Upper lobe of left lung (tissue), 6 donors: ENCODE data around the gene UGT2A3. TPM values are rescaled to one million over a fixed set of nuclear protein-coding genes. Genes with fewer than 3 reads are reported as not detected.

Experiments used
- ATAC-seq, 2 donors: fragments of 200-7000 bp; cut with Tn5 transposase; one replicate each; pipeline ENCODE4 v1.9.1; 2022; ENCODE audit warnings: mild to moderate bottlenecking in 2 of 2, moderate library complexity in 2 of 2; ENCODE audit not compliant: low FRiP score in 2 of 2
- DNase-seq, 2 donors: peaks; one replicate each; pipeline ENCODE4 v3.0.0-alpha.2; 2019 to 2020
- H3K27ac ChIP-seq, 4 donors: fragments of 200-600 bp; sonication (generic); one replicate each; pipeline ENCODE4 v1.5.1; 2016 to 2019
- H3K27me3 ChIP-seq, 4 donors: fragments of 200-600 bp; sonication (generic); one replicate each; pipeline ENCODE4 v1.5.1; 2017 to 2019
- H3K36me3 ChIP-seq, 4 donors: fragments of 200-600 bp; sonication (generic); one replicate each; pipeline ENCODE4 v1.5.1; 2016 to 2019
- H3K4me1 ChIP-seq, 4 donors: fragments of 200-600 bp; sonication (generic); one replicate each; pipeline ENCODE4 v1.5.1; 2018 to 2019
- H3K4me3 ChIP-seq, 4 donors: fragments of 200-600 bp; sonication (generic); one replicate each; pipeline ENCODE4 v1.5.1; 2017 to 2019; ENCODE audit warnings: mild to moderate bottlenecking in 2 of 4, moderate library complexity in 1 of 4
- H3K9me3 ChIP-seq, 4 donors: fragments of 200-600 bp; sonication (generic); one replicate each; pipeline ENCODE4 v1.5.1; 2018 to 2019
- EP300 ChIP-seq, 4 donors: sonication (generic); formaldehyde crosslinking; IDR thresholded peaks; one replicate each; pipeline ENCODE4 v1.5.1; 2017; ENCODE audit warnings: antibody characterized with exemption in 4 of 4, control low read depth in 2 of 4
- POLR2A ChIP-seq, 4 donors: fragments of 450-650 bp; IDR thresholded peaks; one replicate each; pipeline ENCODE4 v1.5.1; 2016 to 2017; ENCODE audit warnings: antibody characterized with exemption in 4 of 4, mild to moderate bottlenecking in 2 of 4
- POLR2AphosphoS5 ChIP-seq, 2 donors: sonication (generic); formaldehyde crosslinking; IDR thresholded peaks; one replicate each; pipeline ENCODE4 v1.5.1; 2017; ENCODE audit warnings: antibody characterized with exemption in 2 of 2
- WGBS, 2 donors: methylation state at CpG; one replicate each; pipeline ENCODE4 v1.1.5; 2017 to 2018; 5-methylcytosine and 5-hydroxymethylcytosine counted together
- total RNA-seq, 6 donors: library from RNA; depleted of rRNA in 4 of 6; stranded (reverse); fragments of >200 nt in 4 of 6; gene quantifications; one replicate each; pipeline versions ENCODE4 v1.1.0 to v1.2.1, GENCODE V29; 2016 to 2021
- TF ChIP-seq, protein P1 (sequence below), 6 experiments: fragments of 450-650 bp in 4 of 6; fragments of 200-600 bp in 2 of 6; sonication (generic) in 2 of 6; IDR thresholded peaks; one replicate each; pipeline ENCODE4 v1.5.1; 2016 to 2019; ENCODE audit warnings: antibody characterized with exemption in 6 of 6
- donor health status: DM: no; HTN: no; CAD: no; lungs with moderate emphysema.
- donor health status: DM: no; HTN: yes; CAD: no; lungs with severe emphysema.

UGT2A3 gene
- total RNA-seq, 6 donors from 2014 or later, result 0.11 TPM; not detected in 5

DNA sequence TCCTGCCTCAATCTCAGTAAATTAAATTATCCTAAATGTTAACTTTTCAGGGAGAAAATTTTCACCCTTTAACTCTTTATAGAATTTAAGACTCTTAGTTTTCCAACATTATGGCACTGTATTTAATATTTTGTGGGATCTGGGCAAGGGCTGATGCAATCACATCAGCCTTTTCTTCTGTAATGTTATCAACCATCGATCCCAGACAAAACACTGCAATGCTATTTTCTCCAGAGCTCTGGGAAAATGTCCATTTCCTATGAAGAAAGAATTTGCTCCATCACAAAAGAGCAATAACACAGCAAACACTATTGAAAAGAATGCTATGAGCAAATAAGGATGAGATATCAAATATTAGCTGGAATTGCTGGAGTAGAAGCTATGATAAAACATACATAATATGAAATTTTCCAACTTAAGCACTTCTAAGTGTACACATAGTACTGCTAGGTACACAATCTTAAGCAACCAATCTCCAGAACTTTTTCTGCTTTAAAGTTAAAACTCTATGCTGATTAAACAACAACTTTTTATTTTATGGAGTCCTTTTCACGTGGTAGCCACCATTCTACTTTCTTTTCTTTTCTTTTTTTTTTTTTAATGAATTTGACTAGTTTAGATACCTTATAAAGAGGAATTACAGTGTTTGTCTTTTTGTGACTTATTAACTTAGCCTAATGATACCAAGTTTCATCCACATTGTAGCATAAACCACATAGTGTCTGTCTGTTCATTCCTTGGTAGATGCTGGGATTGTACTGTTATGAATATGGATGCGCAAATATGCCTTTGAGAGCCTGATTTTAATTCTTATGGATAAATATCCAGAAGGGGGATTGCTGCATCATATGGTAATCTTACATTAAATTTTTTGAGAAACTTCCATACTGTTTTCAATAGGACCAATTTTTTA, 43.6 kb downstream of the UGT2A3 start:
- no peaks in the 10 kb centered on the region for H3K9me3 ChIP-seq
- H3K4me3 ChIP-seq, result no peak overlapping the region
- DNase-seq (no peak), ATAC-seq (no peak)
- no peak overlapping the region for H3K27ac ChIP-seq
- 56 to 58% methylated on average over 3 of the region's 3 CpGs for WGBS, 2 donors
- H3K36me3 ChIP-seq, result no peaks in the 10 kb centered on the region
- no peaks in the 10 kb centered on the region for H3K27me3 ChIP-seq
- H3K4me1 ChIP-seq, result peaks cover 0 to 4% (median 0%) of the 10 kb centered on the region in 4 donors
- TF ChIP-seq EP300 (IDR thresholded peaks at IDR 0.05), result no peak
- no peak for TF ChIP-seq POLR2AphosphoS5 (IDR thresholded peaks at IDR 0.05)
- TF ChIP-seq, protein P1, sequence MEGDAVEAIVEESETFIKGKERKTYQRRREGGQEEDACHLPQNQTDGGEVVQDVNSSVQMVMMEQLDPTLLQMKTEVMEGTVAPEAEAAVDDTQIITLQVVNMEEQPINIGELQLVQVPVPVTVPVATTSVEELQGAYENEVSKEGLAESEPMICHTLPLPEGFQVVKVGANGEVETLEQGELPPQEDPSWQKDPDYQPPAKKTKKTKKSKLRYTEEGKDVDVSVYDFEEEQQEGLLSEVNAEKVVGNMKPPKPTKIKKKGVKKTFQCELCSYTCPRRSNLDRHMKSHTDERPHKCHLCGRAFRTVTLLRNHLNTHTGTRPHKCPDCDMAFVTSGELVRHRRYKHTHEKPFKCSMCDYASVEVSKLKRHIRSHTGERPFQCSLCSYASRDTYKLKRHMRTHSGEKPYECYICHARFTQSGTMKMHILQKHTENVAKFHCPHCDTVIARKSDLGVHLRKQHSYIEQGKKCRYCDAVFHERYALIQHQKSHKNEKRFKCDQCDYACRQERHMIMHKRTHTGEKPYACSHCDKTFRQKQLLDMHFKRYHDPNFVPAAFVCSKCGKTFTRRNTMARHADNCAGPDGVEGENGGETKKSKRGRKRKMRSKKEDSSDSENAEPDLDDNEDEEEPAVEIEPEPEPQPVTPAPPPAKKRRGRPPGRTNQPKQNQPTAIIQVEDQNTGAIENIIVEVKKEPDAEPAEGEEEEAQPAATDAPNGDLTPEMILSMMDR (IDR thresholded peaks at IDR 0.05), result no peak
- no peak for TF ChIP-seq POLR2A (IDR thresholded peaks at IDR 0.05)

DNA sequence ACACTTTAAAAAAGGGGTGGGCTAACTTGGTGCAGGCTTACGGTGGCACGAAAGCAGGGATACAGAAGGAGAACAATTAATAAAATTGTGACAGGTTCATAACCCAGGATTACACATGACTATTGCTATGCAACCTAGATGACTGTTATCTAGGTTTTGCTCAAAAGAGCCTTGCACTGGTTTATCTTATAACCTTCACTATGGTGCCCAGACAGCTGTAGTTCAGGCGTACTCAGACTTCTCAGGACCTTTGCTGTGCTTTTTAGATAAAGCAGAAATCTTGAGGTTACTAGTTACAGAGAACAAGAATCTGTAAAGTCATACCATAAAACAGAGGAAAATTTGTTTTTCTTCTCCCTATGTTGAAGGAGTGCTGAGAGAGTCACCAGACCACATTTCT, 44.4 kb downstream of the UGT2A3 start:
- ATAC-seq, result no peak
- TF ChIP-seq, protein P1 (IDR thresholded peaks at IDR 0.05), result no peak
- TF ChIP-seq POLR2AphosphoS5 (IDR thresholded peaks at IDR 0.05) (no peak), EP300 (IDR thresholded peaks at IDR 0.05) (no peak), POLR2A (IDR thresholded peaks at IDR 0.05) (no peak)
- 71 to 80% methylated on average over 3 of the region's 3 CpGs for WGBS, 2 donors

DNA sequence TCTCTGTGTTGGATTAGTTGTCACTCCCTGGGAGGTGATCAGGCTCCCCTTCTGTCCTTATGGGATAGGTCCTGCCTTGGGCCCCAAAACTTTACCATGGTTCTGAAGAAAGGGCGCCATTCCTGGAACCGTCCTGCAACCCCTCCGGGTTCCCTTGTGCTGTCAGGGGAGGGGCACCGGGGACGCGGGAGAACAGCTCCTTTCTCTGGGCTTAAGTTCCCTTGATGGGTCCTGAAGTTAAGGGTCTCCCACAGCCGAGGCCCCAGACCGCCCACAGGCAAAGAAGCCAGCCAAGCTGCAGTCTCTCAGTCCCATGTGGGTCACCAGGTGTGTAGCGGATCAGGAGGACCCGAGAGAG, 44.8 kb downstream of the UGT2A3 start:
- Histone ChIP-seq H3K27me3 (no peaks in the 10 kb centered on the region), H3K4me1 (peaks cover 0 to 4% (median 0%) of the 10 kb centered on the region in 4 donors), H3K36me3 (no peaks in the 10 kb centered on the region), H3K4me3 (peak overlapping the region in 3 of 4 donors; percentile 14 to 34 (median 30)), H3K9me3 (no peaks in the 10 kb centered on the region), H3K27ac (peak overlapping the region in 3 of 4 donors; percentile 58 to 71 (median 62))
- DNase-seq (peak in 1 of 2 donors; percentile 17), ATAC-seq (peak in 1 of 2 donors; percentile 35)
- TF ChIP-seq POLR2AphosphoS5 (IDR thresholded peaks at IDR 0.05) (no peak), POLR2A (IDR thresholded peaks at IDR 0.05) (no peak), EP300 (IDR thresholded peaks at IDR 0.05) (no peak)
- TF ChIP-seq, protein P1 (IDR thresholded peaks at IDR 0.05), result no peak
- WGBS, 2 donors, result 74% methylated on average over 10 of the region's 10 CpGs; no CpG with 5 or more reads in 1 of the 2 donors

More for the DNA sequence above, 44.4 kb downstream of the UGT2A3 start:
- no peaks in the 10 kb centered on the region for H3K36me3 ChIP-seq
- no peaks in the 10 kb centered on the region for H3K27me3 ChIP-seq
- H3K9me3 ChIP-seq, result no peaks in the 10 kb centered on the region
- H3K4me1 ChIP-seq, result peaks cover 0 to 4% (median 0%) of the 10 kb centered on the region in 4 donors
- no peak overlapping the region for H3K4me3 ChIP-seq
- DNase-seq, result no peak
- no peak overlapping the region for H3K27ac ChIP-seq

DNA sequence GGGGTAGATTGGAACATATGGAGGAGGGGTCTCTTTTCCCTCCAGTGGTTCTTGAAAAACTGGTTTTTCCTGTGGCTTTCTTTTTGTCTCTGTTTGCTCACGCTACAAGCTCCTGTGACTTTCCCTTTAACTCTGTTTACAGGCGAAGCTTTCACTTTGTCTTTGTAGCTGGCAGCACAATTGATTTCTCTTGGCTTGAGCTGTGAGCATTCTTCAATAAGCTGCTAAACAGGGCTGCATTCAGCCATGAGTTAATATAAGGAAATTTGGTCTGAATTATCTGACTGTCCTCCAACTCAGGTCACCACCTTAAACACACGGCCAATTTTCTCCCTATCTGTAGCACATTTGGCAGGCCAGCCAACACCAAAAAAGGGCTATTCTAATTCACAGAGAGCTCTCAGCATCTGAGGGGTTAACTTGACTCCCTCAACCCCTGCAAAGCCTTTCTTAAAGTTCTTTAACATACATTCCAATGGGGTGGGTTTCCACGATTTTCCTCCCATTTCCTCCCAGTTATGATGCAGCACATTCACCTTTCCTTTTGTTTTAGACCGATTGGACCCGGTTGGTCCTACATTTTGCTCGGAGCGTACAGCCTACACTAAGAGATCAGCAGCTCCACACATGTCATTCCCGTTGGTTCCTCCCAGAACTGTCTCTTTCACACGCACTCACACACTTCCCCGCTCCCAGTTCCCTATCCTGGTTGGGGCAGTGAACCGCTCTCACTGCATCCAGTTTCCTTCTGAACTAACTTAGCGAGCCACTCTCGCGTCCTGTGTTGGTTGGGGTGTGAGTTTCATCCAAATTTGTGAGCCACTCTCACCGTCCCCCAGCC, 45.4 kb downstream of the UGT2A3 start:
- H3K36me3 ChIP-seq, result no peaks in the 10 kb centered on the region
- ATAC-seq, result peak; percentile 41 to 57
- H3K27ac ChIP-seq, result peak overlapping the region; percentile 43 to 71 (median 60)
- no peaks in the 10 kb centered on the region for H3K9me3 ChIP-seq
- WGBS, 2 donors, result 45 to 51% methylated on average over 16 of the region's 16 CpGs
- H3K4me1 ChIP-seq, result peaks cover 0 to 4% (median 0%) of the 10 kb centered on the region in 4 donors
- no peaks in the 10 kb centered on the region for H3K27me3 ChIP-seq
- TF ChIP-seq POLR2AphosphoS5 (IDR thresholded peaks at IDR 0.05) (no peak), EP300 (IDR thresholded peaks at IDR 0.05) (no peak), POLR2A (IDR thresholded peaks at IDR 0.05) (no peak)
- TF ChIP-seq, protein P1 (IDR thresholded peaks at IDR 0.05), result no peak
- peak overlapping the region in 3 of 4 donors; percentile 14 to 34 (median 30) for H3K4me3 ChIP-seq
- no peak for DNase-seq
